Measurements from ENCODE around the gene RPL39.
"Not testable (repeated sequence)": the region's sequence is repeated elsewhere in the genome, so short reads cannot be mapped to it uniquely, and the experiment has no call there.

Gene RPL39

DNA sequence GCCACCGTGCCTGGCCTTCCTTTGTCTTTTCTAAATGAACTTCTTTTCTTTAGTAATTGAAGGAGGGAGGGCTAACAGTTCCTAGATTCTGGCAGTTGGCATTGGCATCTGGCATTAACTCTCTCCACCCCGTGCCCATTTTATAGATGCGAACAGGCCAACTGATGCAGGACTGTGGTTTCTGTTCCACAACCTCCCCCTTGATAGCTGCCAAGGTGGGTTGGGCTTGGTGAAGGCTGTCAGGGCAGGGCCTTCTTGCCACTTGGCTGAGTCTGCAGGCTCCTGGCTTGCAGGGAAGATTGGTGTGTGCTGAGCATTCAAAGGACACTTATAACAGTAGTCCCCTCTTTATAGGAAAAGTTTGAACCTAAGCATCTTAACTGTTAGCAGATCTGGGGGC is 28.7 kb downstream of the RPL39 start:
- DNase-seq (ENCODE audit: low spot score), result no peak

DNA sequence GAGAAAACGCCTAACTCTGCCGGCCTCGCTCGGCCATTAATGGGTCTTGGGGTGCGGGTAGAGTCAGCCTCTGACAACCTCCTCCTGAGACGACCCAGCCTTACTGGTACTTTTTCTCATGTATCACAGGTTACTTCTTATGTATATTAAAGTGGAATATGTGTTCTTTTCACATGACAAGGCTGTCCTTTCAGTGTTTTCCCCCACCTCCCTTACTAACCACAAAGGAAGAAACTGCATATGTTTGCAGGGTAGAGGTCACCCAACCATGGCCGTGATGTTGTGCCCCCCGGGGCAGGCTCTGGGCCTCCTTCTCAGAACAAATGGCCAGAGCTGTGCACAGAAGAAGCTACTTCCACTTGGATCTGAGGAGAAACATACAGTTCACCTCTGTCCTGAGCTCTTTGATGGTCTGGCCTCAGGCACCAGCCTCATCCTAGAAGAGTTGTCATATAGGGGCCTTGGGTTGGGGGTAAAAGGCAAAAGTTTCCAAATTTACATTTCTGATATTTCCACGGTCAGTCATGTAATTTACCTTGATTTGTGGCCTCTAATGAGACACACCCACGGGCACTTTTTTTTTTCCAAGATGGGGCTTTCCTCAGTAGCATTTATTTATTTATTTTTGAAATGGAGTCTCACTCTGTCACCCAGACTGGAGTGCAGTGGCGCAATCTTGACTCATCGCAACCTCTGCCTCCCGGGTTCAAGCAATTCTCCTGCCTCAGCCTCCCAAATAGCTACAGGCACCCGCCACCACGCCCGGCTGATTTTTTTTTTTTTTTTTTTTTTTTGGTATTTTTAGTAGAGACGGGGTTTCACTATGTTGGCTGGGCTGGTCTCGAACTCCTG is 31.2 kb downstream of the RPL39 start:
- DNase-seq (ENCODE audit: low spot score), result no peak

DNA sequence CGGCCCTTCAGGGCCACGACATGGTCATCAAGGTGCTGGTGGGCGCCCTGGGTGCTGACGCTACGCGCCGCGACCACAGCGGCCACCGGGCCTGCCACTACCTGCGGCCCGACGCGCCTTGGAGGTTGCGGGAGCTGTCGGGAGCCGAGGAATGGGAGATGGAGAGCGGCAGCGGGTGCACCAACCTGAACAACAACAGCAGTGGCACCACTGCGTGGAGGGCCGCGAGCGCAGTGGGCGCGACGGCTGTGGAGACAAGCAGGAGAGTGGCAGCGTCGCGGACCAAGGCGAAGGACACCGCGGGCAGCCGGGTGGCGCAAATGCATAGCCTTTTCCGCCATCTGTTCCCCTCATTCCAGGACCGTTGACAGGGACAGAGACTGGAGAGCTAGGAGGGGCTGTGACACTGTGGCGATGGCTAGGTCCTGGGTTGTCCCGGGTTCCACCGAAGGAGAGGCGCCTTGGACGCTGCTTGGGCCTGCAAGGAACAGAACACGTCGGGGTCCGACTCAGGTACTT is 32.1 kb downstream of the RPL39 start:
- DNase-seq (ENCODE audit: low spot score), result no peak

DNA sequence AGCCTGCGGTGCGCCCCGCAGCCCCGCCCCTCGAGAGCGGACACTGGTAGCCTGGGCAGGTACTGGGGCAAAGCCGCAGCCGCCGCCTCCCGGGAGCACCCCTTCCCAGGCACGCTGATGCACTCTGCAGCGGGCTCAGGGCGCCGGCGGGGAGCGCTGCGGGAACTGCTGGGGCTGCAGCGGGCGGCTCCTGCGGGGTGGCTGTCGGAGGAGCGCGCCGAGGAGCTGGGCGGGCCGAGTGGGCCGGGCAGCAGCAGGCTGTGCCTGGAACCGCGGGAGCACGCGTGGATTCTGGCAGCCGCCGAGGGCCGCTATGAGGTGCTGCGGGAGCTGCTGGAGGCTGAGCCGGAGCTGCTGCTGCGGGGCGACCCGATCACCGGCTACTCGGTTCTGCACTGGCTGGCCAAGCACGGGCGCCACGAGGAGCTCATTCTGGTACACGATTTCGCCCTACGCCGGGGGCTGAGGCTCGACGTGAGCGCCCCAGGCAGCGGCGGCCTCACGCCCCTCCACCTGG is 32.6 kb downstream of the RPL39 start:
- DNase-seq (ENCODE audit: low spot score), result peak; percentile 15

DNA sequence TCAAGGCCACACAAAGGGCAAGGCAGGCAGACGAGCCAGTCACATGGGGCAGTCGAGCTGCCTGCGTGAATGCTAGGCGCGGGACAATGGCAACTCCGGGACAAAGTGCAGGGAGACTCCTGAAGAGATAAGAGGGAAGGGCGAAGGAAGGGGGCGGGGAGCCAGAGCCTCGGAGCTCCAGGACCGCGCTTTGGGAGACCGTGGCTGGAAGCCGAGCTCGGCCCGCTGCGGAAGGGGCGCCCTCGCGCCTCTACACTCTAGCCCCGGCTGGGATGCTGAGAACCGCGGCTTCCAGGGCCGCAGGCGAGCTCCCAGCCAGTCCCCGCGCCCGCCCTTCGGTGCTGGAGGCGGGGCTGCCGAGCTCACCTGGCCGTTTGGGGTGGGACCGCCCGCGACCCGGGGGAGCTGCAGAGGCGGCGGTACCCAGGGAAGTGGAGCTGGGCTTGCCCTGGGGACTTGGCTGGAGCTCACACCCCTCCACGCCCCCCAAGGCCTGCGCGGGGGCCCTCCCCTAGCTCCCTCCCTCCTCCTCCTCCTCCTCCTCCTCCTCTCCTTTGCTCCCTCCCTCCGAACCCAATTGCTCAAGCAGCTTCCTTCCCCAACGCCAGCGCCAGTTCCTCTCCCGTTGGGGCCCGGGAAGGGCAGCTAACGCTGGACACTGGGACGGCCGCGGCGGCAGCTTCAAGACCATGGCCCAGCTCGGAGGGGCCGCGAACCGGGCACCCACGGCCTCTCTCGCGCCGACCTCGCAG is 33.3 kb downstream of the RPL39 start, which contains the start of gene SOWAHD:
TSS of gene SOWAHD (plus strand) at position 610 of the 752 bp plus-strand sequence. CDS start at position 690, 80 bp downstream.
- DNase-seq (ENCODE audit: low spot score), result peak; percentile 29

DNA sequence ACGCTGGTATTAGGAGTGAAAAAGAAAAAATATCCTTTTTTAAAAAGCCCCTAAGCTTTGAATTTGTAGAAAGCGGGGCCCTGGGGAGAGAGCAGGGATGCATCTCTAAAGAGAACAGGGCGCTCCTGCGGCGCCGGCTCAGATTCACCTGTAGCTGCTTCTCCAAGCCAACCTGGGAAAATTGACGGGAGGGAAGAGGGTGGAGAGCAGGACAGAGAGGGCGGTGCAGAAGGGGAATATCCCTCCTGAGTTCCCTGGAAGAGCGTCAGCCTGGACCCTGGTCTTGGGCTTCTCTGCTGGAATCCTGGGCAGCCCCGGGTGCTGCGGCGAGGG is 33.8 kb downstream of the RPL39 start:
- no peak for DNase-seq (ENCODE audit: low spot score)

DNA sequence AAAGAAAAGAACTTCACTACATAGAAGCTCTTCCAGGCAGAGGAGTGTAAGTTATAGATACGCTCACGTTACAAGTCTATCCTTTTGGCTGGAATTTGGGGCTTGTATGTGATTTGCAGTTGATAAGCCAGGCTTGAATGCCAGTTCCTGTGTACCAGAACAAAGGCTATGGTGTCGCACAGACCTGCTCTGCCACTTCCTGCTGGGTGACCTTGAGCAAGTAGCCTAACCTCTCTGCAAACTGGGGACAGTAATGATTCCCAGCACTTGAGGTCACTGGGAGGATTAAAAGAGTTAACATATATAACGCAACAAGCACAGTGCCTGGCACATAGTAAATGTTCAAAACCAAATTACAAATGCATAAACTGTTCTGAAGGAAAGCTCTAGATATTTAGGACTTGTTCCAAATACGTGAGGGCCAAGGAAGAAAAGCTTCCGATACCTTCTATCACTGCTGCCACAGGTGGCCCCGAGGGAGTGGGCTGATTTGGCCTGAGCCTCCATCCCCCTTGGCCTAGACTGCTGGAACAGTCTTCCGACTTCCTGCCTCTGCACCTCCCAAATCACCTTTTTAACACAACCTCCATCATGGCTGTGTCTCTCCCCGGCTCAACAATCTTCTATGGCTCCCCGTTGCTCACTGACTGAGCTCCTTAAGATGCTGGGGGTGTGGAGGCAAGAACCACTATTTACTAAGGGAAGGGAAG is 34.3 kb downstream of the RPL39 start:
- no peak for DNase-seq (ENCODE audit: low spot score)

DNA sequence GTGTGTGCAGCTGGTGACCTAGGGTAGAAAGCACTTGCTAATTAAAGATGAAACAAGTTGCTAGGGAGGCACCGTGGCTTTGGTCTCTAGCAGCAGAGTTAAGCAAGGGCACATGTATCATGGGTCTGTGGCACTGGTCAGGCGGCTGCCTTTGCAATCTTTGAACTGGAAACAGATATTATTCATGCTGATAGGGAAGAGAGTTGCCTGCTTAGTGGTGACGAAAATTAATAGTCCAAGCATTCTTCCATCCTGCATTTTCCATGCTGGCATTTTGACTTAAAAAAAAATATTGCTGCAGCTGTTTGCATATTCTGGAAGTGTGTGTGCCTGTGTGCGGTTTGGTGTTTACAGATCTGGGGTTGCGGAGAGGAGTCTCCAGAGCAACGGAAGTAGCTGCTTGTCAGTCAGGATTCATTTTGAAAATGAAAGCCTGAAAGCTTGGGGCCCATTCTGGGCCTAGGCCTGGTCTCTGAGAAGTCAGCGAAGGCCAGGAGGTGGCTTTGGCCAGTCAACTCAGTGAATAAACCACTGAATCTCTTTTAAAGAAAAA is 35.4 kb downstream of the RPL39 start:
- no peak for DNase-seq (ENCODE audit: low spot score)

DNA sequence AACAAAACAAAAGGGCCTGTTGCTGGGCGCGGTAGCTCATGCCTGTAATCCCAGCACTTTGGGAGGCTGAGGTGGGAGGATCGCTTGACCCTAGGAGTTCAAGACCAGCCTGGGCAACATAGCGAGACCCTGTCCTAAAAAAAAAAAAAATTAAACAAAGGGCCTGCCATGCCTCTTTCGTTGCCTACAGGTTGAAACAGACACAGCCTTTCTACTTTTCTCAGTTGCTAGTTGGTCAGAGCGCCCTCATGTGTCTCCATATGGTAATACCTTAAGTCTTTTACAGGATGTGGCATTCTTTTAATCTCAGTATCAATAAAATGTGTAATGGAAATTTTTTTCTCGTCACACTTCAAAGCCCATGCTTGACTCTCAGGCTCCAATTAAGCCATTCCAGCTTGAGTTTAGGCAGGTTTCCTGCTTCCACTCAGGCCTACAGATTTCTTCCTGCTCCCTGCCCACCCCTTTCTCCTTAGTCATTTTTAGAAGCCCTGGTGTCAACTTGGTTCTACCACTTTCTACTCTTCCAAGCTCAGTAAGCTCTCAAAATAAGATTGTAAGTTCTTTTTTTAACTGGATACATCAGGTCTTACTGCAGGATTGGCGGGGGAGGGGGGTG is 37.7 kb downstream of the RPL39 start:
- DNase-seq (ENCODE audit: low spot score), result no peak

DNA sequence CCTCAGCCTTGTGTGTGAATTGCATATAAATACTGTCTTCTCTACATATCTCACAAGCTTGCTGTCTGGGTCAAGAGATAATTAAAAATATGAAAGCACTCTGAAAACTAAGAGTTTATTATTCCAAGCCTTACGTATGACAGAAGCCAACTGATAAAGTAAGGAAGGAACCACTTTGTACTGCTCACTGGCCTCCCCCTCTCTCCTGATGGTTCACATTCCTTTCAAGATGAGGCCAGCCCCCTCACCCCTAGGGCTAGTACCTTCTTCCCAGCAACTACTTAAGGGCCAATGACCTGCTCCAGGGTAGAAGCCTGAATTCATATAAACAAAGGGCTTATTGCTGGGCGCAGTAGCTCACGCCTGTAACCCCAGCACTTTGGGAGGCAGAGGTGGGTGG is 38.4 kb downstream of the RPL39 start:
- DNase-seq (ENCODE audit: low spot score), result no peak

DNA sequence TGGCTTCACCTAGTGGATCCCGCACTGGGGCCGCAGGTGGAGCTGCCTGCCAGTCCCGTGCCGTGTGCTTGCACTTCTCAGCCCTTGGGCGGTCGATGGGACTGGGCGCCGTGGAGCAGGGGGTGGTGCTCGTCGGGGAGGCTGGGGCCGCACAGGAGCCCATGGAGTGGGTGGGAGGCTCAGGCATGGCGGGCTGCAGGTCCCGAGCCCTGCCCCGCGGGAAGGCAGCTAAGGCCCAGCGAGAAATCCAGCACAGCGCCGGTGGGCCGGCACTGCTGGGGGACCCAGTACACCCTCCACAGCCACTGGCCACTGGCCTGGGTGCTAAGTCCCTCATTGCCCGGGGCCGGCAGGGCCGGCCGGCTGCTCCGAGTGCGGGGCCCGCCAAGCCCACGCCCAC is 40.7 kb downstream of the RPL39 start:
- DNase-seq (ENCODE audit: low spot score), result not testable (repeated sequence)

DNA sequence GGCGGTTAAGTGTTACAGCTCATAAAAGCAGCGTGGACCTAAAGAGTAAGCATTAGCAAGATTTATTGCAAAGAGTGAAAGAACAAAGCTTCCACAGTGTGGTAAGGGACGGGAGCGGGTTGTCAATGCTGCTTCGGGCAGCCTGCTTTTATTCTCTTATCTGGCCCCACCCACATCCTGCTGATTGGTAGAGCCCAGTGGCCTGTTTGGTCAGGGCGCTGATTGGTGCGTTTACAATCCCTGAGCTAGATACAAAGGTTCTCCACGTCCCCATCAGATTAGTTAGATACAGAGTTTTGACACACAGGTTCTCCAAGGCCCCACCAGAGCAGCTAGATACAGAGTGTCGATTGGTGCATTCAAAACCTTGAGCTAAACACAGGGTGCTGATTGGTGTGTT is 41.3 kb downstream of the RPL39 start:
- not testable (repeated sequence) for DNase-seq (ENCODE audit: low spot score)

DNA sequence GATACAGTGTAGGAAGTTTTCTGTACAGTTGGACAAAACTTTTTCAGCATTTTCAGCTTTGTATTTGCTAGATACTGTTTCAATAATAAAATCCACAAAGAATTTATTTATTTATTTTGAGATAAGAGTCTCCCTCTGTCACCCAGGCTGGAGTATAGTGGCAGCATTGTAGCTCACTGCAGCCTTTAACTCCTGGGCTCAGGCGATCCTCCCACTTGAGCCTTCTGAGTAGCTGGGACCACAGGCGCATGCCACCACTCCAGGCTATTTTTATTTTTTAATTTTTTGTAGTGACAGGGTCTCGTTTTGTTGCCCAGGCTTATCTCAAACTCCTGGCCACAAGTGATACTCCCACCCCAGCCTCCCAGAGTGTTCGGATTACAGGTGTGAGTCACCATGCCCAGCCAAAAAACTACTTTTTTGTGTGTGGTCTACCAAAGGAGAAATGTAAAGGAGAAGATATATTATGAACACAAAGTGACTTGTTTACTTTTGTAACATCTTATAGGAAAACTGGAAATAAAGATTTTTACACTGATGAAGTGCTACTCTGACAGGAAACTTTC is 46.1 kb downstream of the RPL39 start:
- DNase-seq (ENCODE audit: low spot score), result no peak

DNA sequence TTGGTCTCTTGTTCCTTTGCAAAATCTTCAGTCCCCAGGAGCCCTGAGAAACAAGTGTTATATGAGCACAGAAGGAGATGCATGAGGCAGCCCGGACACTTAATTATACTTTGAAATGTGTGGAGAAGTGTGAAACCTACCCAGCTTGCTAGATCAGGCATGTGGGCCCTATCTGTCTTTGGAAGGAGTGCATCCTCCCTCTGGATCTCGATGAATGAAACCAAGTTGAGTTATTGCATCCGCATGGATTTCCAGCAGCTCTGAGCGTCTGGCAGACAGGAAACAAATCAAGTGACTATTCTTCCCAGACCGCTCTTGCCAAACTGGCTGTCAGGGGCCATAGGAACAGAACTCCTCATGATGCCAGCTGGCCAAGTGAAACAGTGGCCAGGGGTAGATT is 52.7 kb downstream of the RPL39 start:
- no peak for DNase-seq (ENCODE audit: low spot score)
